Measurements from ENCODE around the gene HECA.

- TF ChIP-seq EZH2 (IDR thresholded peaks at IDR 0.05; ENCODE audit: low read depth, unreplicated experiment) (no peak), JUNB (IDR thresholded peaks at IDR 0.05; ENCODE audit: unreplicated experiment) (no peak), CTCF (conservative IDR thresholded peaks at IDR 0.05; ENCODE audit: low read depth in 2 of 2) (no peak), EZH2phosphoT487 (IDR thresholded peaks at IDR 0.05; ENCODE audit: unreplicated experiment) (no peak), POLR2AphosphoS5 (IDR thresholded peaks at IDR 0.05; ENCODE audit: low read depth) (no peak), CREB1 (CRISPR knock-in tag; IDR thresholded peaks at IDR 0.05; ENCODE audit: low read depth) (no peak), ZNF331 (CRISPR knock-in tag; IDR thresholded peaks at IDR 0.05; ENCODE audit: low read depth) (no peak), ZNF114 (CRISPR knock-in tag; IDR thresholded peaks at IDR 0.05) (no peak)
- TF ChIP-seq, protein P1, sequence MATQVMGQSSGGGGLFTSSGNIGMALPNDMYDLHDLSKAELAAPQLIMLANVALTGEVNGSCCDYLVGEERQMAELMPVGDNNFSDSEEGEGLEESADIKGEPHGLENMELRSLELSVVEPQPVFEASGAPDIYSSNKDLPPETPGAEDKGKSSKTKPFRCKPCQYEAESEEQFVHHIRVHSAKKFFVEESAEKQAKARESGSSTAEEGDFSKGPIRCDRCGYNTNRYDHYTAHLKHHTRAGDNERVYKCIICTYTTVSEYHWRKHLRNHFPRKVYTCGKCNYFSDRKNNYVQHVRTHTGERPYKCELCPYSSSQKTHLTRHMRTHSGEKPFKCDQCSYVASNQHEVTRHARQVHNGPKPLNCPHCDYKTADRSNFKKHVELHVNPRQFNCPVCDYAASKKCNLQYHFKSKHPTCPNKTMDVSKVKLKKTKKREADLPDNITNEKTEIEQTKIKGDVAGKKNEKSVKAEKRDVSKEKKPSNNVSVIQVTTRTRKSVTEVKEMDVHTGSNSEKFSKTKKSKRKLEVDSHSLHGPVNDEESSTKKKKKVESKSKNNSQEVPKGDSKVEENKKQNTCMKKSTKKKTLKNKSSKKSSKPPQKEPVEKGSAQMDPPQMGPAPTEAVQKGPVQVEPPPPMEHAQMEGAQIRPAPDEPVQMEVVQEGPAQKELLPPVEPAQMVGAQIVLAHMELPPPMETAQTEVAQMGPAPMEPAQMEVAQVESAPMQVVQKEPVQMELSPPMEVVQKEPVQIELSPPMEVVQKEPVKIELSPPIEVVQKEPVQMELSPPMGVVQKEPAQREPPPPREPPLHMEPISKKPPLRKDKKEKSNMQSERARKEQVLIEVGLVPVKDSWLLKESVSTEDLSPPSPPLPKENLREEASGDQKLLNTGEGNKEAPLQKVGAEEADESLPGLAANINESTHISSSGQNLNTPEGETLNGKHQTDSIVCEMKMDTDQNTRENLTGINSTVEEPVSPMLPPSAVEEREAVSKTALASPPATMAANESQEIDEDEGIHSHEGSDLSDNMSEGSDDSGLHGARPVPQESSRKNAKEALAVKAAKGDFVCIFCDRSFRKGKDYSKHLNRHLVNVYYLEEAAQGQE (IDR thresholded peaks at IDR 0.05; ENCODE audit: unreplicated experiment) = no peak
These were observed 982 bp downstream of the HECA start for GRCh38 chr6:139135578-139136545.

Measured in GM23338 (cell line).